HepG2 (cell line): ENCODE results near the gene TASL. TPM values are rescaled to one million over a fixed set of nuclear protein-coding genes. Genes with fewer than 3 reads are reported as not detected.
"Not testable (repeated sequence)": the region's sequence is repeated elsewhere in the genome, so short reads cannot be mapped to it uniquely, and the experiment has no call there.

Experiments
- ATAC-seq: fragments of 200-7000 bp; cut with Tn5 transposase; 3 replicates; pipeline ENCODE4 v1.9.1; 2020; ENCODE audit warnings: mild to moderate bottlenecking, moderate library complexity
- BruUV-seq: library from RNA; stranded (reverse); fragments of 400-500 nt; replicated peaks from 2 replicates; lab custom pipeline; 2021; lab: Mats Ljungman, UMichigan
- CTCF ChIA-PET: fragments of 300-600 bp; formaldehyde crosslinking; extraction: SDS; loops from one replicate; lab custom pipeline; 2021; ENCODE audit warnings: low total read pairs, inconsistent platforms, low intra/inter-chr PET ratio; lab: Yijun Ruan, JAX
- POLR2A ChIA-PET: fragments of 350-600 bp; sonication (Branson Sonifier 250); formaldehyde crosslinking; loops from one replicate; lab custom pipeline; 2020; ENCODE audit warnings: antibody characterized with exemption, inconsistent platforms; lab: Yijun Ruan, JAX
- DNase-seq: peaks from one replicate; pipeline ENCODE4 v3.0.0-alpha.2; 2015; ENCODE audit warnings: low spot score
- FAIRE-seq: peaks from 3 replicates; lab custom pipeline; 2011; peaks lifted over from hg19 to GRCh38; lab: Jason Lieb, UNC
- H2AFZ ChIP-seq: one replicate; pipeline ENCODE4 v1.6.1; 2011; ENCODE audit warnings: low read length, inconsistent platforms
- H3K27ac ChIP-seq: fragments of 300-600 bp; 3 replicates; pipeline ENCODE4 v1.8.0; 2011; ENCODE audit warnings: mixed run types, mild to moderate bottlenecking, mixed read lengths, low read length, inconsistent platforms; ENCODE audit not compliant: insufficient read depth; ENCODE audit errors: extremely low read length
- H3K27me3 ChIP-seq, 2 experiments: fragments of 200-600 bp in 1 of 2; 2 replicates in 1 of 2; 3 replicates in 1 of 2; pipeline versions ENCODE4 v1.6.0 to v1.8.0; 2011; ENCODE audit warnings: low read length in 2 of 2, mild to moderate bottlenecking in 2 of 2, moderate library complexity in 2 of 2, inconsistent platforms in 1 of 2; ENCODE audit not compliant: insufficient read depth in 2 of 2, control insufficient read depth in 1 of 2
- H3K36me3 ChIP-seq, 2 experiments: fragments of 200-600 bp in 1 of 2; replicated peaks in 1 of 2; 2 replicates in 1 of 2; 3 replicates in 1 of 2; pipeline versions ENCODE4 v1.5.1 to v1.8.0; 2011; ENCODE audit warnings: low read length in 2 of 2, inconsistent platforms in 1 of 2; ENCODE audit not compliant: insufficient read depth in 2 of 2, control insufficient read depth in 1 of 2
- H3K4me1 ChIP-seq: 2 replicates; pipeline ENCODE4 v1.5.1; 2012; ENCODE audit warnings: low read length, inconsistent platforms; ENCODE audit not compliant: insufficient read depth
- H3K4me2 ChIP-seq: 2 replicates; pipeline ENCODE4 v1.6.0; 2011; ENCODE audit warnings: low read depth, low read length, inconsistent platforms
- H3K4me3 ChIP-seq, 3 experiments: fragments of 200-600 bp in 1 of 3; sonication (generic), shearing (Covaris generic) in 1 of 3; replicated peaks in 1 of 3; 2 replicates each; pipeline ENCODE4 v1.5.1; 2011 to 2016; ENCODE audit warnings: low read length in 3 of 3, inconsistent platforms in 2 of 3, low read depth in 2 of 3, mild to moderate bottlenecking in 2 of 3, control low read depth in 1 of 3, mixed read lengths in 1 of 3; ENCODE audit not compliant: insufficient read depth in 1 of 3
- H3K79me2 ChIP-seq: one replicate; pipeline ENCODE4 v1.6.1; 2011; ENCODE audit warnings: low read length, inconsistent platforms; ENCODE audit not compliant: insufficient read depth
- H3K9ac ChIP-seq: 2 replicates; pipeline ENCODE4 v1.6.0; 2011; ENCODE audit warnings: mild to moderate bottlenecking, low read depth, low read length, inconsistent platforms; ENCODE audit not compliant: insufficient read depth
- H3K9me3 ChIP-seq: 2 replicates; pipeline ENCODE4 v1.5.1; 2012; ENCODE audit warnings: mild to moderate bottlenecking, low read length
- H4K20me1 ChIP-seq: 2 replicates; pipeline ENCODE4 v1.6.0; 2011; ENCODE audit warnings: inconsistent platforms, mild to moderate bottlenecking, low read length, moderate library complexity; ENCODE audit not compliant: insufficient read depth
- ATAD3A ChIP-seq: sonication (generic); formaldehyde crosslinking; IDR thresholded peaks from 2 replicates; pipeline ENCODE4 v1.4.0; 2020; ENCODE audit warnings: missing genetic modification reagents
- CCDC6 ChIP-seq: sonication (generic); formaldehyde crosslinking; IDR thresholded peaks from 2 replicates; pipeline ENCODE4 v1.8.1; 2022; ENCODE audit warnings: mild to moderate bottlenecking, missing genetic modification reagents, moderate library complexity
- HNRNPL ChIP-seq: fragments of 200-400 bp; formaldehyde crosslinking; IDR thresholded peaks from 2 replicates; pipeline ENCODE4 v1.6.1; 2017; ENCODE audit warnings: mild to moderate bottlenecking, low read depth, low read length
- MAF1 ChIP-seq: sonication (generic); formaldehyde crosslinking; IDR thresholded peaks from 2 replicates; pipeline ENCODE4 v1.5.0; 2020; ENCODE audit warnings: missing genetic modification reagents, borderline replicate concordance
- ZBTB10 ChIP-seq: sonication (generic); formaldehyde crosslinking; IDR thresholded peaks from 2 replicates; pipeline ENCODE4 v1.4.0; 2020; ENCODE audit warnings: missing genetic modification reagents, borderline replicate concordance
- ZBTB7B ChIP-seq: sonication (generic); formaldehyde crosslinking; IDR thresholded peaks from 2 replicates; pipeline ENCODE4 v1.4.0; 2020; ENCODE audit warnings: missing genetic modification reagents
- ZHX2 ChIP-seq, 2 experiments: sonication (generic) in 1 of 2; formaldehyde crosslinking in 1 of 2; IDR thresholded peaks; 2 replicates each; pipeline versions ENCODE4 v1.6.1 to v1.9.0; 2014 to 2022; ENCODE audit warnings: antibody characterized with exemption in 1 of 2, borderline replicate concordance in 1 of 2, inconsistent platforms in 1 of 2, low read depth in 1 of 2, missing genetic modification reagents in 1 of 2
- ZNF3 ChIP-seq: IDR thresholded peaks from 2 replicates; pipeline ENCODE4 v1.7.0; 2017; ENCODE audit warnings: inconsistent platforms
- ZNF441 ChIP-seq: sonication (generic); formaldehyde crosslinking; IDR thresholded peaks from 2 replicates; pipeline ENCODE4 v1.7.0; 2021; ENCODE audit warnings: missing genetic modification reagents, borderline replicate concordance
- ZNF749 ChIP-seq: sonication (generic); formaldehyde crosslinking; IDR thresholded peaks from 2 replicates; pipeline ENCODE4 v1.8.0; 2022; ENCODE audit warnings: mild to moderate bottlenecking, missing genetic modification reagents, moderate library complexity, borderline replicate concordance
- WGBS: methylation state at CpG from one replicate; pipeline ENCODE4 v1.1.6; 2017; ENCODE audit warnings: low lambda C conversion rate; 5-methylcytosine and 5-hydroxymethylcytosine counted together
- in situ Hi-C: cut with HindIII; loops from 2 replicates; pipeline ENCODE4 v1.10.0; 2017; ENCODE audit warnings: low pct_unique_long_range_greater_than_20kb; ENCODE audit not compliant: extremely low pct_ligation_motif_present
- intact Hi-C: fragments of 100-400 bp; cut with micrococcal nuclease; formaldehyde crosslinking; loops from one replicate; pipeline ENCODE4 v1.10.0; 2022; ENCODE audit not compliant: unreplicated experiment
- polyA plus RNA-seq, 8 experiments: library from polyadenylated mRNA; depleted of rRNA in 3 of 8; stranded (reverse) in 7 of 8; unstranded in 1 of 8; fragments of >200 nt; fragmentation: Illumina TruSeq in 4 of 8; extraction: Trizol in 4 of 8; gene quantifications; 2 replicates each; pipeline versions ENCODE4 v1.2.1 to v1.2.3, GENCODE V29; 2011 to 2016; ENCODE audit warnings: low read depth in 4 of 8, missing spikeins in 1 of 8, mixed read lengths in 1 of 8; ENCODE audit not compliant: insufficient read depth in 1 of 8
- total RNA-seq, 5 experiments: library from RNA; depleted of rRNA; stranded (reverse); fragments of >200 nt; fragmentation: Illumina TruSeq; extraction: Trizol; gene quantifications; 2 replicates each; pipeline ENCODE4 v1.2.3, GENCODE V29; 2016; ENCODE audit warnings: low read depth in 1 of 5

Gene TASL
- total and polyA plus RNA-seq, 2 of the 13 experiments (the other 11 are each of a cell fraction or from before 2014, with no cell fraction given): not detected

GRCh38 chrX:30568136-30568535, 9.4 kb downstream of the TASL start:
- Histone ChIP-seq H3K4me3 (no peak overlapping the region), H3K4me2 (no peak overlapping the region), H3K9ac (no peak overlapping the region), H3K27ac (no peak overlapping the region), H3K27me3 (no peaks in the 10 kb centered on the region), H4K20me1 (no peaks in the 10 kb centered on the region), H2AFZ (no peak overlapping the region), H3K36me3 (no peaks in the 10 kb centered on the region), H3K9me3 (no peaks in the 10 kb centered on the region), H3K79me2 (no peaks in the 10 kb centered on the region), H3K4me1 (peaks cover 22% of the 10 kb centered on the region)
- ChIA-PET POLR2A (no interaction called here), CTCF (no interaction called here)
- 52% methylated on average over 4 of the region's 4 CpGs for WGBS
- intact Hi-C loops (no loop called here), in situ Hi-C loops (no loop called here)
- ATAC-seq (no peak), DNase-seq (no peak), FAIRE-seq (no peak)
- TF ChIP-seq ZNF3 (no peak), ZBTB10 (CRISPR knock-in tag) (no peak), ATAD3A (CRISPR knock-in tag) (no peak), ZHX2 (IDR thresholded peaks at IDR 0.05; ENCODE audit: low read depth) (no peak), ZHX2 (CRISPR knock-in tag; IDR thresholded peaks at IDR 0.05; ENCODE audit: borderline replicate concordance) (no peak), ZNF441 (CRISPR knock-in tag) (no peak), CCDC6 (CRISPR knock-in tag) (no peak), ZBTB7B (CRISPR knock-in tag) (no peak), HNRNPL (no peak), ZNF749 (CRISPR knock-in tag) (no peak), MAF1 (CRISPR knock-in tag) (no peak)
- BruUV-seq: no TSS peak

GRCh38 chrX:30563070-30563469, 14.5 kb downstream of the TASL start:
- H3K27me3 ChIP-seq, CTCF ChIA-PET: not testable (repeated sequence)

More at GRCh38 chrX:30563070-30563469, 14.5 kb downstream of the TASL start:
- H3K4me2 ChIP-seq, ATAC-seq, H2AFZ ChIP-seq, H3K36me3 ChIP-seq, H3K27ac ChIP-seq, H4K20me1 ChIP-seq, H3K79me2 ChIP-seq, BruUV-seq, DNase-seq, POLR2A ChIA-PET, H3K9me3 ChIP-seq, H3K4me3 ChIP-seq, in situ Hi-C loops, H3K9ac ChIP-seq, FAIRE-seq, H3K4me1 ChIP-seq, intact Hi-C loops: not testable (repeated sequence)
- 5% methylated on average over 3 of the region's 5 CpGs for WGBS
